OCI-LY7 (cell line): ENCODE measurements around the gene GAK. TPM values are rescaled to one million over a fixed set of nuclear protein-coding genes. Genes with fewer than 3 reads are reported as not detected.

Source experiments
- BruUV-seq: library from RNA; stranded (reverse); fragments of 400-500 nt; replicated peaks from 2 replicates; lab custom pipeline; 2021; lab: Mats Ljungman, UMichigan
- CTCF ChIA-PET: fragments of 300-600 bp; sonication (Branson Sonifier 250); formaldehyde crosslinking; loops from one replicate; lab custom pipeline; 2022; ENCODE audit warnings: antibody characterized with exemption; ENCODE audit not compliant: unreplicated experiment; lab: Charles Lee
- POLR2A ChIA-PET: fragments of 300-600 bp; sonication (Branson Sonifier 250); formaldehyde crosslinking; loops from one replicate; lab custom pipeline; 2022; ENCODE audit warnings: antibody characterized with exemption; lab: Charles Lee
- DNase-seq: peaks from one replicate; pipeline ENCODE4 v3.0.0-alpha.2; 2015; ENCODE audit warnings: low spot score
- H2AFZ ChIP-seq: fragments of 200-600 bp; sonication (generic), shearing (Covaris generic); 2 replicates; pipeline ENCODE4 v1.6.1; 2014; ENCODE audit warnings: mild to moderate bottlenecking, antibody characterized with exemption, low read length, moderate library complexity
- H3K27ac ChIP-seq: fragments of 200-600 bp; sonication (generic); 2 replicates; pipeline ENCODE4 v1.5.1; 2014; ENCODE audit warnings: mixed run types, low read depth, mild to moderate bottlenecking, moderate library complexity, low read length, inconsistent platforms; ENCODE audit not compliant: poor library complexity, severe bottlenecking
- H3K36me3 ChIP-seq: fragments of 200-600 bp; sonication (generic); 2 replicates; pipeline ENCODE4 v1.6.1; 2014; ENCODE audit warnings: mild to moderate bottlenecking, antibody characterized with exemption, low read length, moderate library complexity, mixed read lengths; ENCODE audit not compliant: insufficient read depth
- H3K4me1 ChIP-seq: fragments of 200-600 bp; sonication (generic); 2 replicates; pipeline ENCODE4 v1.5.1; 2014; ENCODE audit warnings: mild to moderate bottlenecking, low read length; ENCODE audit not compliant: insufficient read depth, poor library complexity, severe bottlenecking
- H3K4me2 ChIP-seq: fragments of 200-600 bp; sonication (generic); 2 replicates; pipeline ENCODE4 v1.6.1; 2014; ENCODE audit warnings: mild to moderate bottlenecking, low read length
- H3K4me3 ChIP-seq: fragments of 200-600 bp; sonication (generic); 2 replicates; pipeline ENCODE4 v1.5.1; 2014; ENCODE audit warnings: mild to moderate bottlenecking, low read depth, low read length; ENCODE audit not compliant: poor library complexity, severe bottlenecking
- H3K79me2 ChIP-seq: fragments of 200-600 bp; sonication (generic); 2 replicates; pipeline ENCODE4 v1.6.1; 2016; ENCODE audit warnings: low read depth, mild to moderate bottlenecking, low read length, moderate library complexity, mixed read lengths; ENCODE audit not compliant: insufficient read depth
- H3K9me2 ChIP-seq: fragments of 200-600 bp; sonication (generic); 2 replicates; pipeline ENCODE4 v1.6.1; 2016; ENCODE audit warnings: mild to moderate bottlenecking, low read length, mixed read lengths; ENCODE audit not compliant: insufficient read depth
- H3K9me3 ChIP-seq: fragments of 200-600 bp; sonication (generic); 2 replicates; pipeline ENCODE4 v1.6.1; 2014; ENCODE audit warnings: mild to moderate bottlenecking, mixed run types, low read length, mixed read lengths
- H4K20me1 ChIP-seq: fragments of 200-600 bp; sonication (generic); 2 replicates; pipeline ENCODE4 v1.6.1; 2014; ENCODE audit warnings: mild to moderate bottlenecking, antibody characterized with exemption, low read length, moderate library complexity, mixed read lengths; ENCODE audit not compliant: insufficient read depth
- CTCF ChIP-seq: fragments of 200-600 bp; sonication (generic); conservative IDR thresholded peaks from 2 replicates; pipeline ENCODE4 v1.5.1; 2014; ENCODE audit warnings: mild to moderate bottlenecking, antibody characterized with exemption, low read length, moderate library complexity, mixed read lengths
- EZH2phosphoT487 ChIP-seq: fragments of 200-600 bp; sonication (generic); IDR thresholded peaks from 2 replicates; pipeline ENCODE4 v1.6.1; 2018; ENCODE audit warnings: low read depth, borderline replicate concordance, mild to moderate bottlenecking, mixed run types, antibody characterized with exemption, low read length, moderate library complexity, mixed read lengths
- intact Hi-C: fragments of 100-400 bp; cut with micrococcal nuclease; formaldehyde crosslinking; loops from one replicate; pipeline ENCODE4 v1.10.0; 2022; ENCODE audit not compliant: unreplicated experiment
- total RNA-seq, 2 experiments: library from RNA; depleted of rRNA in 1 of 2; stranded (reverse); fragments of >200 nt in 1 of 2; shearing (Covaris generic) in 1 of 2; gene quantifications; 2 replicates each; pipeline ENCODE4 v1.2.3, GENCODE V29; 2014 to 2022

GAK gene
- total RNA-seq, 2 experiments from 2014 or later: 86.1 to 107 TPM

- no peak for TF ChIP-seq EZH2phosphoT487
- TF ChIP-seq CTCF: no peak
- Histone ChIP-seq H3K79me2 (no peaks in the 10 kb centered on the region), H3K9me2 (no peaks in the 10 kb centered on the region), H3K4me2 (no peak overlapping the region), H3K36me3 (peaks cover 59% of the 10 kb centered on the region), H3K27ac (no peak overlapping the region), H3K4me1 (no peaks in the 10 kb centered on the region), H2AFZ (no peak overlapping the region), H3K4me3 (no peak overlapping the region), H3K9me3 (no peaks in the 10 kb centered on the region), H4K20me1 (no peaks in the 10 kb centered on the region)
- no peak for DNase-seq
- BruUV-seq: no TSS peak
- ChIA-PET CTCF (no interaction called here), POLR2A (no interaction called here)
- intact Hi-C loops: no loop called here
Observed at GRCh38 chr4:884896-885295, 47.2 kb downstream of the GAK start.

GRCh38 chr4:884259-884658, 47.9 kb downstream of the GAK start:
- peaks cover 58% of the 10 kb centered on the region for H3K36me3 ChIP-seq
- intact Hi-C loops: no loop called here
- H2AFZ ChIP-seq: no peak overlapping the region
- no TSS peak for BruUV-seq
- H3K9me3 ChIP-seq: no peaks in the 10 kb centered on the region
- no peaks in the 10 kb centered on the region for H3K79me2 ChIP-seq
- no peak for DNase-seq
- no peak overlapping the region for H3K4me2 ChIP-seq
- H4K20me1 ChIP-seq: no peaks in the 10 kb centered on the region
- no peaks in the 10 kb centered on the region for H3K4me1 ChIP-seq
- POLR2A ChIA-PET: no interaction called here
- H3K4me3 ChIP-seq: no peak overlapping the region
- CTCF ChIA-PET: no interaction called here
- TF ChIP-seq CTCF: no peak
- no peak for TF ChIP-seq EZH2phosphoT487
- no peak overlapping the region for H3K27ac ChIP-seq
- no peaks in the 10 kb centered on the region for H3K9me2 ChIP-seq

- CTCF ChIA-PET: no interaction called here
- no TSS peak for BruUV-seq
Observed at GRCh38 chr4:883377-884095, 48.6 kb downstream of the GAK start.

More at GRCh38 chr4:883377-884095, 48.6 kb downstream of the GAK start:
- TF ChIP-seq CTCF: no peak
- no peak for TF ChIP-seq EZH2phosphoT487
- intact Hi-C loops: no loop called here
- H3K79me2 ChIP-seq: no peaks in the 10 kb centered on the region
- H3K36me3 ChIP-seq: peaks cover 57% of the 10 kb centered on the region
- no peaks in the 10 kb centered on the region for H3K9me2 ChIP-seq
- no peak overlapping the region for H2AFZ ChIP-seq
- no peaks in the 10 kb centered on the region for H3K4me1 ChIP-seq
- no peaks in the 10 kb centered on the region for H3K9me3 ChIP-seq
- H4K20me1 ChIP-seq: no peaks in the 10 kb centered on the region
- POLR2A ChIA-PET: no interaction called here
- no peak overlapping the region for H3K4me2 ChIP-seq
- H3K4me3 ChIP-seq: no peak overlapping the region
- DNase-seq: no peak
- no peak overlapping the region for H3K27ac ChIP-seq
